ENCODE measurements around the gene DCAF6.

DNA sequence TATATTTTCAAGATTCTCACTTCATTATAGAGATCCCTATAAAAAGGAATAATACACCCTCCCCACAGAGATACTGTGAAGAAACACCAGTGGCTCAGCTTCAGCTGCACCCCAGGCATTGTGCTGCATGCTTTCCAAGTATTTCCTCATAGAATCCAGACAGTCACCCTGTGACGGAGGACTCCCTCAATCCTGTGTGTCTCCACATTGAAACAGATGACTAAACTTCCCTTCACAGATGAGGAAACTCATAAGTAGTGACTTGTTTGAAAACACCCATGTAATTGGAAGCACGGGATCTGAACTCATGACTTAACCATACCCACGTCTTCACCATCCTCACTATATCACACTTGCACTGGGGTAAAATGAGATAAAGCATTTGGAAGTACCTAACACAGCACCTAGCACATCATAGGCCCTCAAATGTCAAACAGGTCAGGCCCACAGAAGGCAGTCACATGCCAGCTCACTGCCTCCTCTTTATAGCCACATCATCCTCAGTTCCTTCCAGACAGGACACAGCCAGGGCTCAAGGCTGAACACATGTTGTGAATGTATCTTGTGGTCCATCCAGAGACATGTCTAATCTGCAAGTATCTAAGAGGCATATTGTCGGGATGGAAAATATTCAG is 145.0 kb downstream of the DCAF6 start:
- TF ChIP-seq POLR2AphosphoS5 (IDR thresholded peaks at IDR 0.05; ENCODE audit: low read depth, low read length) (no peak), TAF1 (IDR thresholded peaks at IDR 0.05; ENCODE audit: borderline replicate concordance, insufficient read depth, low read length) (no peak), SIN3A (IDR thresholded peaks at IDR 0.05; ENCODE audit: borderline replicate concordance, insufficient read depth, low read length) (no peak)

All from PFSK-1 (cell line).